ENCODE measurements around the gene MAP3K4.
"Not testable (repeated sequence)": the region's sequence is repeated elsewhere in the genome, so short reads cannot be mapped to it uniquely, and the experiment has no call there.

- TF ChIP-seq CTCF (IDR thresholded peaks at IDR 0.05 in 8 of 11, conservative IDR thresholded peaks at IDR 0.05 in 3 of 11); POLR2AphosphoS5 (IDR thresholded peaks at IDR 0.05): not testable (repeated sequence)
Observed at GRCh38 chr6:161123319-161123718, 131.8 kb downstream of the MAP3K4 start.

Measured in spleen (tissue), 7 donors.